HG03342 (cell line): ENCODE data around the gene ZBTB47.

Experiments used
- ATAC-seq: cut with Tn5 transposase; IDR thresholded peaks from one replicate; pipeline ENCODE4 v1.9.1; 2021; ENCODE audit warnings: mild to moderate bottlenecking, moderate library complexity; ENCODE audit not compliant: unreplicated experiment

The ZBTB47 gene

GRCh38 chr3:42664438-42664803 is 10.9 kb downstream of the ZBTB47 start:
- ATAC-seq, result no peak

- ATAC-seq, result no peak
Measured at GRCh38 chr3:42665050-42665878, 11.8 kb downstream of the ZBTB47 start.

GRCh38 chr3:42666022-42666421 is 12.5 kb downstream of the ZBTB47 start:
- no peak for ATAC-seq

- no peak for ATAC-seq
Measured at GRCh38 chr3:42666577-42666998, 13.1 kb downstream of the ZBTB47 start.

GRCh38 chr3:42667096-42667522 is 13.6 kb downstream of the ZBTB47 start:
- ATAC-seq, result no peak

- ATAC-seq, result no peak
Measured at GRCh38 chr3:42667523-42668412, 14.3 kb downstream of the ZBTB47 start.

- no peak for ATAC-seq
Measured at GRCh38 chr3:42668413-42668760, 14.9 kb downstream of the ZBTB47 start.

- no peak for ATAC-seq
Measured at GRCh38 chr3:42668793-42669217, 15.3 kb downstream of the ZBTB47 start.

- ATAC-seq, result no peak
Measured at GRCh38 chr3:42670051-42670576, 16.6 kb downstream of the ZBTB47 start.

- no peak for ATAC-seq
Measured at GRCh38 chr3:42670670-42671069, 17.2 kb downstream of the ZBTB47 start.

- ATAC-seq, result no peak
Measured at GRCh38 chr3:42672515-42672914, 19.0 kb downstream of the ZBTB47 start.

GRCh38 chr3:42673082-42673481 is 19.6 kb downstream of the ZBTB47 start:
- ATAC-seq, result no peak

GRCh38 chr3:42674146-42674545 is 20.6 kb downstream of the ZBTB47 start:
- no peak for ATAC-seq

GRCh38 chr3:42675909-42676308 is 22.4 kb downstream of the ZBTB47 start:
- no peak for ATAC-seq

GRCh38 chr3:42678447-42678846 is 24.9 kb downstream of the ZBTB47 start:
- no peak for ATAC-seq

GRCh38 chr3:42680271-42680670 is 26.8 kb downstream of the ZBTB47 start:
- ATAC-seq, result no peak

GRCh38 chr3:42680806-42681205 is 27.3 kb downstream of the ZBTB47 start:
- no peak for ATAC-seq

GRCh38 chr3:42681361-42682038 is 28.0 kb downstream of the ZBTB47 start:
- no peak for ATAC-seq

GRCh38 chr3:42682301-42683070 is 29.0 kb downstream of the ZBTB47 start:
- no peak for ATAC-seq

GRCh38 chr3:42683875-42684598 is 30.5 kb downstream of the ZBTB47 start:
- ATAC-seq, result no peak
